ENCODE data around the gene FAM3A. TPM values are rescaled to one million over a fixed set of nuclear protein-coding genes. Genes with fewer than 3 reads are reported as not detected.

Gene FAM3A
- polyA plus RNA-seq, 1 experiment = 34.8 TPM

- no peak for DNase-seq (ENCODE audit: low read depth)
- Histone ChIP-seq H3K4me3 (ENCODE audit: low read depth, low read length) (no peak overlapping the region), H3K36me3 (ENCODE audit: control insufficient read depth, insufficient read depth, low read length) (peaks cover 13% of the 10 kb centered on the region), H3K27me3 (ENCODE audit: control insufficient read depth, insufficient read depth, low read length) (no peaks in the 10 kb centered on the region)
- POLR2A ChIA-PET = no interaction called here
- no peak for TF ChIP-seq CTCF (IDR thresholded peaks at IDR 0.05; ENCODE audit: insufficient read depth, low read depth, low read length)
- CTCF ChIA-PET = interaction anchor here (1.3 to 2.5 kb wide), 3 partner anchors 11 to 132 kb away, joined by 3 to 6 read pairs (median 5); partner anchors contain the start of gene RPL10
These were observed 14.3 kb upstream of the FAM3A start for GRCh38 chrX:154530286-154530685.

- CTCF ChIA-PET = interaction anchor here (1.3 kb wide), 2 partner anchors 16 to 155 kb away, joined by 3 to 5 read pairs; partner anchors contain the start of gene FLNA
- POLR2A ChIA-PET = no interaction called here
- no peak for DNase-seq (ENCODE audit: low read depth)
- no peak overlapping the region for H3K4me3 ChIP-seq (ENCODE audit: low read depth, low read length)
- no peak for TF ChIP-seq CTCF (IDR thresholded peaks at IDR 0.05; ENCODE audit: insufficient read depth, low read depth, low read length)
- H3K36me3 ChIP-seq (ENCODE audit: control insufficient read depth, insufficient read depth, low read length) = peaks cover 10% of the 10 kb centered on the region
- H3K27me3 ChIP-seq (ENCODE audit: control insufficient read depth, insufficient read depth, low read length) = no peaks in the 10 kb centered on the region
These were observed 13.2 kb upstream of the FAM3A start for GRCh38 chrX:154529206-154529612.

- Histone ChIP-seq H3K4me3 (ENCODE audit: low read depth, low read length) (peak overlapping the region; percentile 24), H3K36me3 (ENCODE audit: control insufficient read depth, insufficient read depth, low read length) (no peaks in the 10 kb centered on the region), H3K27me3 (ENCODE audit: control insufficient read depth, insufficient read depth, low read length) (no peaks in the 10 kb centered on the region)
- POLR2A ChIA-PET = interaction anchor here (0.6 kb wide), 1 partner anchor 158 kb away, joined by 3 read pairs; no protein-coding TSS in a partner anchor
- DNase-seq (ENCODE audit: low read depth) = no peak
- CTCF ChIA-PET = interaction anchor here (0.6 to 1.5 kb wide), 11 partner anchors 9 to 153 kb away, joined by 3 to 18 read pairs (median 5); partner anchors contain the start of genes DNASE1L1, FAM3A and FLNA
- peak; percentile 67 for TF ChIP-seq CTCF (IDR thresholded peaks at IDR 0.05; ENCODE audit: insufficient read depth, low read depth, low read length)
These were observed 11.1 kb upstream of the FAM3A start for GRCh38 chrX:154526901-154527675.

- H3K4me3 ChIP-seq (ENCODE audit: low read depth, low read length) = no peak overlapping the region
- H3K27me3 ChIP-seq (ENCODE audit: control insufficient read depth, insufficient read depth, low read length) = no peaks in the 10 kb centered on the region
- ChIA-PET CTCF (no interaction called here), POLR2A (no interaction called here)
- H3K36me3 ChIP-seq (ENCODE audit: control insufficient read depth, insufficient read depth, low read length) = no peaks in the 10 kb centered on the region
- DNase-seq (ENCODE audit: low read depth) = no peak
- no peak for TF ChIP-seq CTCF (IDR thresholded peaks at IDR 0.05; ENCODE audit: insufficient read depth, low read depth, low read length)
These were observed 9.8 kb upstream of the FAM3A start for GRCh38 chrX:154525606-154526490.

GRCh38 chrX:154519389-154519788 lies 3.4 kb upstream of the FAM3A start:
- Histone ChIP-seq H3K36me3 (ENCODE audit: control insufficient read depth, insufficient read depth, low read length) (no peaks in the 10 kb centered on the region), H3K27me3 (ENCODE audit: control insufficient read depth, insufficient read depth, low read length) (no peaks in the 10 kb centered on the region), H3K4me3 (ENCODE audit: low read depth, low read length) (no peak overlapping the region)
- ChIA-PET CTCF (no interaction called here), POLR2A (no interaction called here)
- TF ChIP-seq CTCF (IDR thresholded peaks at IDR 0.05; ENCODE audit: insufficient read depth, low read depth, low read length) = no peak
- DNase-seq (ENCODE audit: low read depth) = no peak

All from BJ (cell line).